ENCODE data around the gene BABAM2.

Gene BABAM2

GRCh38 chr2:28322051-28322450 is 431.5 kb downstream of the BABAM2 start:
- Histone ChIP-seq H3K27ac (ENCODE audit: low read depth, low read length) (no peak overlapping the region), H3K4me3 (ENCODE audit: low read depth, low read length) (no peak overlapping the region), H3K9ac (ENCODE audit: low read length) (no peak overlapping the region)

GRCh38 chr2:28322456-28322855 is 431.9 kb downstream of the BABAM2 start:
- peaks cover 59% of the 10 kb centered on the region for H3K4me1 ChIP-seq (ENCODE audit: control insufficient read depth, insufficient read depth, low read length)

More at GRCh38 chr2:28322051-28322450, 431.5 kb downstream of the BABAM2 start:
- Histone ChIP-seq H3K36me3 (ENCODE audit: control insufficient read depth, insufficient read depth, low read length) (no peaks in the 10 kb centered on the region), H3K27me3 (ENCODE audit: control insufficient read depth, insufficient read depth, low read length) (no peaks in the 10 kb centered on the region), H3K4me1 (ENCODE audit: control insufficient read depth, insufficient read depth, low read length) (peaks cover 59% of the 10 kb centered on the region), H3K9me3 (ENCODE audit: control insufficient read depth, insufficient read depth, low read depth, low read length) (no peaks in the 10 kb centered on the region)

GRCh38 chr2:28322981-28323396 is 432.5 kb downstream of the BABAM2 start:
- Histone ChIP-seq H3K9ac (ENCODE audit: low read length) (no peak overlapping the region), H3K9me3 (ENCODE audit: control insufficient read depth, insufficient read depth, low read depth, low read length) (no peaks in the 10 kb centered on the region), H3K36me3 (ENCODE audit: control insufficient read depth, insufficient read depth, low read length) (no peaks in the 10 kb centered on the region), H3K4me3 (ENCODE audit: low read depth, low read length) (no peak overlapping the region), H3K4me1 (ENCODE audit: control insufficient read depth, insufficient read depth, low read length) (peaks cover 57% of the 10 kb centered on the region), H3K27me3 (ENCODE audit: control insufficient read depth, insufficient read depth, low read length) (no peaks in the 10 kb centered on the region), H3K27ac (ENCODE audit: low read depth, low read length) (no peak overlapping the region)

More at GRCh38 chr2:28322456-28322855, 431.9 kb downstream of the BABAM2 start:
- H3K9ac ChIP-seq (ENCODE audit: low read length): no peak overlapping the region
- H3K9me3 ChIP-seq (ENCODE audit: control insufficient read depth, insufficient read depth, low read depth, low read length): no peaks in the 10 kb centered on the region
- H3K27me3 ChIP-seq (ENCODE audit: control insufficient read depth, insufficient read depth, low read length): no peaks in the 10 kb centered on the region
- H3K36me3 ChIP-seq (ENCODE audit: control insufficient read depth, insufficient read depth, low read length): no peaks in the 10 kb centered on the region
- no peak overlapping the region for H3K4me3 ChIP-seq (ENCODE audit: low read depth, low read length)
- H3K27ac ChIP-seq (ENCODE audit: low read depth, low read length): no peak overlapping the region

GRCh38 chr2:28325173-28325566 is 434.6 kb downstream of the BABAM2 start:
- Histone ChIP-seq H3K27ac (ENCODE audit: low read depth, low read length) (no peak overlapping the region), H3K9ac (ENCODE audit: low read length) (no peak overlapping the region)

GRCh38 chr2:28325567-28326468 is 435.3 kb downstream of the BABAM2 start:
- Histone ChIP-seq H3K4me3 (ENCODE audit: low read depth, low read length) (no peak overlapping the region), H3K9ac (ENCODE audit: low read length) (no peak overlapping the region), H3K36me3 (ENCODE audit: control insufficient read depth, insufficient read depth, low read length) (no peaks in the 10 kb centered on the region), H3K27ac (ENCODE audit: low read depth, low read length) (no peak overlapping the region), H3K9me3 (ENCODE audit: control insufficient read depth, insufficient read depth, low read depth, low read length) (no peaks in the 10 kb centered on the region), H3K27me3 (ENCODE audit: control insufficient read depth, insufficient read depth, low read length) (no peaks in the 10 kb centered on the region), H3K4me1 (ENCODE audit: control insufficient read depth, insufficient read depth, low read length) (peaks cover 38% of the 10 kb centered on the region)

More at GRCh38 chr2:28325173-28325566, 434.6 kb downstream of the BABAM2 start:
- no peaks in the 10 kb centered on the region for H3K36me3 ChIP-seq (ENCODE audit: control insufficient read depth, insufficient read depth, low read length)
- no peaks in the 10 kb centered on the region for H3K27me3 ChIP-seq (ENCODE audit: control insufficient read depth, insufficient read depth, low read length)
- no peaks in the 10 kb centered on the region for H3K9me3 ChIP-seq (ENCODE audit: control insufficient read depth, insufficient read depth, low read depth, low read length)
- H3K4me3 ChIP-seq (ENCODE audit: low read depth, low read length): no peak overlapping the region
- peaks cover 38% of the 10 kb centered on the region for H3K4me1 ChIP-seq (ENCODE audit: control insufficient read depth, insufficient read depth, low read length)

GRCh38 chr2:28326469-28326805 is 435.9 kb downstream of the BABAM2 start:
- no peak overlapping the region for H3K4me3 ChIP-seq (ENCODE audit: low read depth, low read length)
- no peaks in the 10 kb centered on the region for H3K36me3 ChIP-seq (ENCODE audit: control insufficient read depth, insufficient read depth, low read length)
- H3K27me3 ChIP-seq (ENCODE audit: control insufficient read depth, insufficient read depth, low read length): no peaks in the 10 kb centered on the region
- H3K9me3 ChIP-seq (ENCODE audit: control insufficient read depth, insufficient read depth, low read depth, low read length): no peaks in the 10 kb centered on the region
- peaks cover 33% of the 10 kb centered on the region for H3K4me1 ChIP-seq (ENCODE audit: control insufficient read depth, insufficient read depth, low read length)
- H3K9ac ChIP-seq (ENCODE audit: low read length): no peak overlapping the region
- no peak overlapping the region for H3K27ac ChIP-seq (ENCODE audit: low read depth, low read length)

GRCh38 chr2:28326881-28327505 is 436.5 kb downstream of the BABAM2 start:
- Histone ChIP-seq H3K9me3 (ENCODE audit: control insufficient read depth, insufficient read depth, low read depth, low read length) (no peaks in the 10 kb centered on the region), H3K9ac (ENCODE audit: low read length) (no peak overlapping the region), H3K4me3 (ENCODE audit: low read depth, low read length) (no peak overlapping the region), H3K27me3 (ENCODE audit: control insufficient read depth, insufficient read depth, low read length) (no peaks in the 10 kb centered on the region), H3K27ac (ENCODE audit: low read depth, low read length) (no peak overlapping the region), H3K4me1 (ENCODE audit: control insufficient read depth, insufficient read depth, low read length) (peaks cover 27% of the 10 kb centered on the region), H3K36me3 (ENCODE audit: control insufficient read depth, insufficient read depth, low read length) (no peaks in the 10 kb centered on the region)

- Histone ChIP-seq H3K27me3 (ENCODE audit: control insufficient read depth, insufficient read depth, low read length) (no peaks in the 10 kb centered on the region), H3K9me3 (ENCODE audit: control insufficient read depth, insufficient read depth, low read depth, low read length) (no peaks in the 10 kb centered on the region), H3K4me3 (ENCODE audit: low read depth, low read length) (no peak overlapping the region), H3K4me1 (ENCODE audit: control insufficient read depth, insufficient read depth, low read length) (peaks cover 24% of the 10 kb centered on the region), H3K36me3 (ENCODE audit: control insufficient read depth, insufficient read depth, low read length) (no peaks in the 10 kb centered on the region), H3K9ac (ENCODE audit: low read length) (no peak overlapping the region), H3K27ac (ENCODE audit: low read depth, low read length) (no peak overlapping the region)
These were observed 437.0 kb downstream of the BABAM2 start for GRCh38 chr2:28327581-28327955.

GRCh38 chr2:28327956-28328922 is 437.7 kb downstream of the BABAM2 start:
- Histone ChIP-seq H3K4me3 (ENCODE audit: low read depth, low read length) (no peak overlapping the region), H3K27ac (ENCODE audit: low read depth, low read length) (no peak overlapping the region), H3K4me1 (ENCODE audit: control insufficient read depth, insufficient read depth, low read length) (peaks cover 19% of the 10 kb centered on the region), H3K9me3 (ENCODE audit: control insufficient read depth, insufficient read depth, low read depth, low read length) (no peaks in the 10 kb centered on the region), H3K27me3 (ENCODE audit: control insufficient read depth, insufficient read depth, low read length) (no peaks in the 10 kb centered on the region), H3K36me3 (ENCODE audit: control insufficient read depth, insufficient read depth, low read length) (no peaks in the 10 kb centered on the region), H3K9ac (ENCODE audit: low read length) (no peak overlapping the region)

- Histone ChIP-seq H3K9me3 (ENCODE audit: control insufficient read depth, insufficient read depth, low read depth, low read length) (no peaks in the 10 kb centered on the region), H3K4me3 (ENCODE audit: low read depth, low read length) (no peak overlapping the region), H3K9ac (ENCODE audit: low read length) (no peak overlapping the region), H3K27me3 (ENCODE audit: control insufficient read depth, insufficient read depth, low read length) (no peaks in the 10 kb centered on the region), H3K4me1 (ENCODE audit: control insufficient read depth, insufficient read depth, low read length) (peaks cover 19% of the 10 kb centered on the region), H3K36me3 (ENCODE audit: control insufficient read depth, insufficient read depth, low read length) (no peaks in the 10 kb centered on the region), H3K27ac (ENCODE audit: low read depth, low read length) (no peak overlapping the region)
These were observed 438.7 kb downstream of the BABAM2 start for GRCh38 chr2:28329184-28329583.

Data from HUES6 (cell line).